Erythroblast (primary cell): ENCODE measurements around the gene PDE4D.

Source experiments
- GATA1 ChIP-seq: IDR thresholded peaks from 2 replicates; pipeline ENCODE4 v1.6.1; 2011; ENCODE audit warnings: low read depth, mild to moderate bottlenecking, control low read depth, low read length, moderate library complexity
- POLR2A ChIP-seq: IDR thresholded peaks from 2 replicates; pipeline ENCODE4 v1.6.1; 2011; ENCODE audit warnings: mild to moderate bottlenecking, low read length

GRCh38 chr5:58938563-58939424, 954.7 kb downstream of the PDE4D start:
- no peak for TF ChIP-seq POLR2A
- TF ChIP-seq GATA1, result no peak
